Measurements from ENCODE around the gene CLIP1. TPM values are rescaled to one million over a fixed set of nuclear protein-coding genes. Genes with fewer than 3 reads are reported as not detected.
A peak's percentile ranks its signal among the peaks of the same experiment; 100 is the strongest.
"Not testable (repeated sequence)": the region's sequence is repeated elsewhere in the genome, so short reads cannot be mapped to it uniquely, and the experiment has no call there.

CLIP1 gene
- total RNA-seq, 1 donor from 2014 or later, result 70.0 TPM

DNA sequence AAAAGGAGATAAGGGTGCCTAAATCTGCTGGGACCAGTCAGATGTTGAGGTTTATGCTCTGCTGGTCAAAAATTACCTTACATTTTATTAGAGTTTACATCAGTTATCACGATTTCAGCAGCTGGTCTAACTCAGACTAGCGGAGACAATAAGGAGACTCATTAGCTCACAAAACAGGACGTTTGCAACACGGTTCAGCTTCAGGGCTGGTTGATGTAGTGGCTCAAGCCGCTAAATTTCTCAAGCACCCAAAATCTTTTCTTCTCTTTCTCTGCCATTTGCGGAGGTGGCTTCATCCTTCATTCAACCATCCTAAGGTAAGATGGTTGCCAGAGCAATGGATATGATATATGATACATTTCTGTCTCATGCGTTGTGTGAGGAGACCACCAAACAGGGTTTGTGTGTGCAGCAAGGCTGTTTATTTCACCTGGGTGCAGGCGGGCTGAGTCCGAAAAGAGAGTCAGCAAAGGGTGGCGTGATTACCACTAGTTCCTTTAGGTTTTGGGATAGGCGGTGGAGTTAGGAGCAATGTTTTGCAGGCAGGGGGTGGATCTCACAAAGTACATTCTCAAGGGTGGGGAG lies 30.3 kb upstream of the CLIP1 start:
- Mint-ChIP-seq H3K27ac (ENCODE audit: unreplicated experiment) (peak overlapping the region; percentile 30), H3K4me3 (ENCODE audit: unreplicated experiment) (no peak overlapping the region), H3K4me1 (ENCODE audit: low read depth, unreplicated experiment) (peaks cover 5% of the 10 kb centered on the region), H3K9me3 (ENCODE audit: unreplicated experiment) (no peaks in the 10 kb centered on the region), H3K27me3 (ENCODE audit: low read depth, unreplicated experiment) (no peaks in the 10 kb centered on the region), H3K36me3 (ENCODE audit: low read depth, unreplicated experiment) (peaks cover 2% of the 10 kb centered on the region)
- FAIRE-seq, result no peak
- TF ChIP-seq EZH2 (IDR thresholded peaks at IDR 0.05; ENCODE audit: insufficient read depth, low read length), result no peak
- TF ChIP-seq, protein P1, sequence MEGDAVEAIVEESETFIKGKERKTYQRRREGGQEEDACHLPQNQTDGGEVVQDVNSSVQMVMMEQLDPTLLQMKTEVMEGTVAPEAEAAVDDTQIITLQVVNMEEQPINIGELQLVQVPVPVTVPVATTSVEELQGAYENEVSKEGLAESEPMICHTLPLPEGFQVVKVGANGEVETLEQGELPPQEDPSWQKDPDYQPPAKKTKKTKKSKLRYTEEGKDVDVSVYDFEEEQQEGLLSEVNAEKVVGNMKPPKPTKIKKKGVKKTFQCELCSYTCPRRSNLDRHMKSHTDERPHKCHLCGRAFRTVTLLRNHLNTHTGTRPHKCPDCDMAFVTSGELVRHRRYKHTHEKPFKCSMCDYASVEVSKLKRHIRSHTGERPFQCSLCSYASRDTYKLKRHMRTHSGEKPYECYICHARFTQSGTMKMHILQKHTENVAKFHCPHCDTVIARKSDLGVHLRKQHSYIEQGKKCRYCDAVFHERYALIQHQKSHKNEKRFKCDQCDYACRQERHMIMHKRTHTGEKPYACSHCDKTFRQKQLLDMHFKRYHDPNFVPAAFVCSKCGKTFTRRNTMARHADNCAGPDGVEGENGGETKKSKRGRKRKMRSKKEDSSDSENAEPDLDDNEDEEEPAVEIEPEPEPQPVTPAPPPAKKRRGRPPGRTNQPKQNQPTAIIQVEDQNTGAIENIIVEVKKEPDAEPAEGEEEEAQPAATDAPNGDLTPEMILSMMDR (IDR thresholded peaks at IDR 0.05; ENCODE audit: insufficient read depth, low read depth, low read length), result no peak
- Histone ChIP-seq H3K27me3 (ENCODE audit: insufficient read depth, low read length) (no peaks in the 10 kb centered on the region), H4K20me1 (ENCODE audit: insufficient read depth, low read length) (no peaks in the 10 kb centered on the region), H3K27ac (ENCODE audit: low read depth, low read length) (no peak overlapping the region), H3K9ac (ENCODE audit: low read length) (no peak overlapping the region), H3K4me1 (ENCODE audit: insufficient read depth, low read length) (no peaks in the 10 kb centered on the region), H3K36me3 (ENCODE audit: insufficient read depth, low read length) (no peaks in the 10 kb centered on the region), H2AFZ (ENCODE audit: low read depth, low read length) (no peak overlapping the region), H3K4me3 (ENCODE audit: insufficient read depth, low read depth, low read length) (no peak overlapping the region), H3K79me2 (ENCODE audit: insufficient read depth, low read length) (no peaks in the 10 kb centered on the region), H3K9me3 (ENCODE audit: insufficient read depth, low read depth, low read length) (no peaks in the 10 kb centered on the region), H3K4me2 (ENCODE audit: low read length) (no peak overlapping the region)
- no peak for DNase-seq (ENCODE audit: low read depth)

DNA sequence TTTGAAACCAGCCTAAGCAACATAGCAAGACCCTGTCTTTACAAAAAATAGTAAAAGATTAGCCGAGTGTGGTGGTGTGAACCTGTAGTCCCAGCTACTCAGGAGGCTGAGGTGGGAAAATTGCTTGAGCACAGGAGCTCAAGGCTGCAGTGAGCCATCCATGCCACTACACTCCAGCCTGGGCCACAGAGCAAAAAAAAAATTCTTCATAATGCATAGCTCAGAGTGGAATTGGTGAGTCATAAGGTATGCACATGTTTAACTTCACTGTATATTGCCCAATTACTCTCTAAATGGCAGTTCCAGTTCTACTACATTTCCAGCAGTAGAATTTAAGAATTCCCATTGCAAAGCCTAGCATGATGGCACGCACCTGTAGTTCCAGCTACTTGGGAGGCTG lies 26.8 kb upstream of the CLIP1 start:
- Mint-ChIP-seq H3K27me3 (ENCODE audit: low read depth, unreplicated experiment) (no peaks in the 10 kb centered on the region), H3K4me1 (ENCODE audit: low read depth, unreplicated experiment) (peaks cover 5% of the 10 kb centered on the region), H3K27ac (ENCODE audit: unreplicated experiment) (no peak overlapping the region), H3K36me3 (ENCODE audit: low read depth, unreplicated experiment) (peaks cover 2% of the 10 kb centered on the region), H3K4me3 (ENCODE audit: unreplicated experiment) (no peak overlapping the region), H3K9me3 (ENCODE audit: unreplicated experiment) (peaks cover 5% of the 10 kb centered on the region)
- no peak overlapping the region for H3K9ac ChIP-seq (ENCODE audit: low read length)
- H3K79me2 ChIP-seq (ENCODE audit: insufficient read depth, low read length), result no peaks in the 10 kb centered on the region
- no peak for FAIRE-seq
- TF ChIP-seq EZH2 (IDR thresholded peaks at IDR 0.05; ENCODE audit: insufficient read depth, low read length), result no peak
- TF ChIP-seq, protein P1 (IDR thresholded peaks at IDR 0.05; ENCODE audit: insufficient read depth, low read depth, low read length), result no peak
- no peaks in the 10 kb centered on the region for H3K27me3 ChIP-seq (ENCODE audit: insufficient read depth, low read length)
- H3K4me3 ChIP-seq (ENCODE audit: insufficient read depth, low read depth, low read length), result no peak overlapping the region
- H3K4me2 ChIP-seq (ENCODE audit: low read length), result no peak overlapping the region
- H2AFZ ChIP-seq (ENCODE audit: low read depth, low read length), result no peak overlapping the region
- no peaks in the 10 kb centered on the region for H3K9me3 ChIP-seq (ENCODE audit: insufficient read depth, low read depth, low read length)
- peak; percentile 63 for DNase-seq (ENCODE audit: low read depth)
- H3K27ac ChIP-seq (ENCODE audit: low read depth, low read length), result no peak overlapping the region
- H4K20me1 ChIP-seq (ENCODE audit: insufficient read depth, low read length), result no peaks in the 10 kb centered on the region
- H3K4me1 ChIP-seq (ENCODE audit: insufficient read depth, low read length), result no peaks in the 10 kb centered on the region
- H3K36me3 ChIP-seq (ENCODE audit: insufficient read depth, low read length), result no peaks in the 10 kb centered on the region

DNA sequence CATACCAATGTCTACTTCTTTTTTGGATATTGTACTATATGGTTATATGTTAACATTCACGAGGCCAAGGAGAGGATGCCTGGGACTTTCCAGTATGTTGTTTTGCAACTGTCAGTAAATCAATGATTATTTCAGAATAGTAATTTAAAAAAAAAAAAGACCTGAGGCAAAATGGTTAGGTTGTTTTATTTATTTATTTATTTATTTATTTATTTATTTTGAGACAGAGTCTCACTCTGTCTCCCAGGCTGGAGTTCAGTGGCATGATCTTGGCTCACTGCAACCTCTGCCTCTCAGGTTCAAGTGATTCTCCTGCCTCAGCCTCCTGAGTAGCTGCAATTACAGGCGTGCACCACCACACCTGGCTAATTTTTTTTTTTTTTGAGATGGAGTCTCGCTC lies 25.4 kb upstream of the CLIP1 start:
- H3K36me3 Mint-ChIP-seq (ENCODE audit: low read depth, unreplicated experiment); H3K27ac Mint-ChIP-seq (ENCODE audit: unreplicated experiment); DNase-seq (ENCODE audit: low read depth): not testable (repeated sequence)

DNA sequence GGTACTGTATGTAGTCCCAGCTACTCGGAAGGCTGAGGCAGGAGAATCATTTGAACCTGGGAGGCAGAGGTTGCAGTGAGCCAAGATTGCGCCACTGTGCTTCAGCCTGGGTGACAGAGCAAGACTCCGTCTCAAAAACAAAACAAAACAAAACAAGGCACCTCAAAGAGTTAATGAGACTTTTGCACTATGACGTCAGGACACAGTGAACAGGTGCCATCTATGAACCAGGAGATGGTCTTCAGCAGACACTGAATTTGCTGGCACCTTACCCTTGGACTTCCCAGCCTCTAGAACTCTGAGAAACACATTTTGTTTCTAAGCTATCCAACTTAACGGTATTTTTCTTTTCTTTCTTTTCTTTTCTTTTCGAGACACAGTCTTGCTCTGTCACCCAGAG lies 23.9 kb upstream of the CLIP1 start:
- H3K27ac ChIP-seq (ENCODE audit: low read depth, low read length); FAIRE-seq; H3K9ac ChIP-seq (ENCODE audit: low read length): not testable (repeated sequence)

More for the DNA sequence above, 25.4 kb upstream of the CLIP1 start:
- not testable (repeated sequence) for H3K9ac ChIP-seq (ENCODE audit: low read length); H3K4me1 Mint-ChIP-seq (ENCODE audit: low read depth, unreplicated experiment); H3K9me3 Mint-ChIP-seq (ENCODE audit: unreplicated experiment); FAIRE-seq; H3K4me3 ChIP-seq (ENCODE audit: insufficient read depth, low read depth, low read length); H3K36me3 ChIP-seq (ENCODE audit: insufficient read depth, low read length); H3K27me3 Mint-ChIP-seq (ENCODE audit: low read depth, unreplicated experiment); H3K79me2 ChIP-seq (ENCODE audit: insufficient read depth, low read length); H2AFZ ChIP-seq (ENCODE audit: low read depth, low read length); H3K9me3 ChIP-seq (ENCODE audit: insufficient read depth, low read depth, low read length); H3K4me1 ChIP-seq (ENCODE audit: insufficient read depth, low read length); H3K4me3 Mint-ChIP-seq (ENCODE audit: unreplicated experiment); H4K20me1 ChIP-seq (ENCODE audit: insufficient read depth, low read length); H3K4me2 ChIP-seq (ENCODE audit: low read length); H3K27ac ChIP-seq (ENCODE audit: low read depth, low read length); H3K27me3 ChIP-seq (ENCODE audit: insufficient read depth, low read length)

DNA sequence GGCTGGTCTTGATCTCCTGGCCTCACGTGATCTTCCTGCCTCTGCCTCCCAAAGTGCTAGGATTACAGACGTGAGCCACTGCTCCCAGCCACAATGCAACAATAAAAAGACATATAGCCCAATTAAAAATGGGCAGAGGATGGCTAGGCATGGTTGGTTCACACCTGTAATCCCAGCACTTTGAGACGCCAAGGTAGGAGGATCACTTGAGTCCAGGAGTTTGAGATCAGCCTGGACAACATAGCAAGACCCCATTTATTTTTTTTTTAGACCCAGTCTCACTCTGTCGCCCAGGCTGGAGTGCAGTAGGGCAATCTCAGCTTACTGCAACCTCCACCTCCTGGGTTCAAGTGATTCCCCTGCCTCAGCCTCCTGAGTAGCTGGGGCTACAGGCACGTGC lies 21.6 kb upstream of the CLIP1 start:
- not testable (repeated sequence) for H3K36me3 ChIP-seq (ENCODE audit: insufficient read depth, low read length); H3K79me2 ChIP-seq (ENCODE audit: insufficient read depth, low read length); H3K9me3 Mint-ChIP-seq (ENCODE audit: unreplicated experiment); H3K27me3 ChIP-seq (ENCODE audit: insufficient read depth, low read length); H3K9ac ChIP-seq (ENCODE audit: low read length); H3K9me3 ChIP-seq (ENCODE audit: insufficient read depth, low read depth, low read length); H3K4me2 ChIP-seq (ENCODE audit: low read length); H3K4me1 ChIP-seq (ENCODE audit: insufficient read depth, low read length); H3K4me3 ChIP-seq (ENCODE audit: insufficient read depth, low read depth, low read length); FAIRE-seq; H3K27ac ChIP-seq (ENCODE audit: low read depth, low read length); H2AFZ ChIP-seq (ENCODE audit: low read depth, low read length); H4K20me1 ChIP-seq (ENCODE audit: insufficient read depth, low read length); H3K27ac Mint-ChIP-seq (ENCODE audit: unreplicated experiment); H3K4me3 Mint-ChIP-seq (ENCODE audit: unreplicated experiment); H3K27me3 Mint-ChIP-seq (ENCODE audit: low read depth, unreplicated experiment); H3K36me3 Mint-ChIP-seq (ENCODE audit: low read depth, unreplicated experiment); DNase-seq (ENCODE audit: low read depth); H3K4me1 Mint-ChIP-seq (ENCODE audit: low read depth, unreplicated experiment)

More for the DNA sequence above, 23.9 kb upstream of the CLIP1 start:
- H3K27me3 ChIP-seq (ENCODE audit: insufficient read depth, low read length); H3K9me3 Mint-ChIP-seq (ENCODE audit: unreplicated experiment); H4K20me1 ChIP-seq (ENCODE audit: insufficient read depth, low read length); H3K9me3 ChIP-seq (ENCODE audit: insufficient read depth, low read depth, low read length); H2AFZ ChIP-seq (ENCODE audit: low read depth, low read length); DNase-seq (ENCODE audit: low read depth); H3K79me2 ChIP-seq (ENCODE audit: insufficient read depth, low read length); H3K4me2 ChIP-seq (ENCODE audit: low read length); H3K36me3 ChIP-seq (ENCODE audit: insufficient read depth, low read length); H3K36me3 Mint-ChIP-seq (ENCODE audit: low read depth, unreplicated experiment); H3K4me1 Mint-ChIP-seq (ENCODE audit: low read depth, unreplicated experiment); H3K4me3 ChIP-seq (ENCODE audit: insufficient read depth, low read depth, low read length); H3K4me1 ChIP-seq (ENCODE audit: insufficient read depth, low read length); H3K27me3 Mint-ChIP-seq (ENCODE audit: low read depth, unreplicated experiment); H3K4me3 Mint-ChIP-seq (ENCODE audit: unreplicated experiment); H3K27ac Mint-ChIP-seq (ENCODE audit: unreplicated experiment): not testable (repeated sequence)
